SH-SY5Y (cell line): Measurements from ENCODE around the gene APOC1.

Source experiments
- GATA2 ChIP-seq: IDR thresholded peaks from 2 replicates; pipeline ENCODE4 v1.6.1; 2011; ENCODE audit warnings: mild to moderate bottlenecking, low read depth, low read length
- GATA3 ChIP-seq: IDR thresholded peaks from 2 replicates; pipeline ENCODE4 v1.6.1; 2011; ENCODE audit warnings: low read depth, mild to moderate bottlenecking, low read length, moderate library complexity

- TF ChIP-seq GATA3 (no peak), GATA2 (no peak)
These were observed 46.7 kb downstream of the APOC1 start for GRCh38 chr19:44960906-44961728.
